Testis (tissue), 3 donors: ENCODE data around the gene OTX1. TPM values are rescaled to one million over a fixed set of nuclear protein-coding genes. Genes with fewer than 3 reads are reported as not detected.

ENCODE experiments used
- DNase-seq: peaks from one replicate; pipeline ENCODE4 v3.0.0-alpha.2; 2019
- H3K27ac ChIP-seq, 2 donors: fragments of 200-600 bp; sonication (generic); one replicate each; pipeline ENCODE4 v1.5.1; 2019
- H3K27me3 ChIP-seq: fragments of 200-600 bp; sonication (generic); one replicate; pipeline ENCODE4 v1.5.1; 2019
- H3K36me3 ChIP-seq: fragments of 200-600 bp; sonication (generic); one replicate; pipeline ENCODE4 v1.5.1; 2017; ENCODE audit warnings: low read depth; ENCODE audit errors: missing control alignments
- H3K4me1 ChIP-seq: fragments of 200-600 bp; sonication (generic); one replicate; pipeline ENCODE4 v1.5.1; 2019
- H3K4me3 ChIP-seq, 2 donors: fragments of 200-600 bp; sonication (generic); one replicate each; pipeline ENCODE4 v1.5.1; 2017 to 2019
- H3K9me3 ChIP-seq: fragments of 200-600 bp; sonication (generic); one replicate; pipeline ENCODE4 v1.5.1; 2017
- CTCF ChIP-seq, 3 experiments: fragments of 450-650 bp in 2 of 3; fragments of 200-600 bp in 1 of 3; sonication (generic) in 1 of 3; IDR thresholded peaks; one replicate each; pipeline ENCODE4 v1.5.1; 2016 to 2019; ENCODE audit warnings: antibody characterized with exemption in 3 of 3, mild to moderate bottlenecking in 2 of 3, moderate library complexity in 1 of 3
- POLR2A ChIP-seq: fragments of 450-650 bp; IDR thresholded peaks from one replicate; pipeline ENCODE4 v1.6.1; 2017; ENCODE audit warnings: antibody characterized with exemption, mild to moderate bottlenecking, moderate library complexity
- WGBS, 2 donors: methylation state at CpG; one replicate each; pipeline ENCODE4 v1.1.5; 2018; 5-methylcytosine and 5-hydroxymethylcytosine counted together
- intact Hi-C: fragments of 100-400 bp; cut with DNase I; formaldehyde crosslinking; loops from one replicate; pipeline ENCODE4 v1.15.1; 2023; ENCODE audit warnings: low total_unique reads
- polyA plus RNA-seq: library from polyadenylated mRNA; stranded (reverse); fragments of 350-450 nt; fragmentation: Illumina TruSeq; extraction: RNeasy Lipid Tissue Mini Kit (QIAGEN cat#74804); gene quantifications from one replicate; pipeline ENCODE4 v1.2.3, GENCODE V29; 2014; ENCODE audit warnings: low read depth, low replicate concordance; ENCODE audit not compliant: insufficient read depth
- total RNA-seq, 2 donors: library from RNA; depleted of rRNA; stranded (reverse); fragments of >200 nt; gene quantifications; one replicate each; pipeline ENCODE4 v1.2.3, GENCODE V29; 2016

OTX1 gene
- total and polyA plus RNA-seq, 3 donors from 2014 or later, result 0.36 to 0.56 (median 0.39) TPM

- TF ChIP-seq CTCF (IDR thresholded peaks at IDR 0.05) (no peak), POLR2A (no peak)
- H3K4me3 ChIP-seq, result no peak overlapping the region
- DNase-seq, result no peak
- H3K36me3 ChIP-seq, result no peaks in the 10 kb centered on the region
- intact Hi-C loops, result no loop called here
- H3K27me3 ChIP-seq, result no peaks in the 10 kb centered on the region
- H3K27ac ChIP-seq, result no peak overlapping the region
- no peaks in the 10 kb centered on the region for H3K9me3 ChIP-seq
- WGBS, 2 donors, result 86 to 100% methylated on average over 1 of the region's 1 CpG
- H3K4me1 ChIP-seq, result no peaks in the 10 kb centered on the region
Measured at GRCh38 chr2:63041592-63041991, 9.0 kb upstream of the OTX1 start.

GRCh38 chr2:63044362-63045327 lies 6.0 kb upstream of the OTX1 start:
- intact Hi-C loops, result no loop called here
- WGBS, 2 donors, result 80 to 83% methylated on average over 34 to 36 of the region's 36 CpGs
- Histone ChIP-seq H3K36me3 (no peaks in the 10 kb centered on the region), H3K27me3 (no peaks in the 10 kb centered on the region), H3K9me3 (no peaks in the 10 kb centered on the region), H3K27ac (no peak overlapping the region), H3K4me3 (no peak overlapping the region), H3K4me1 (no peaks in the 10 kb centered on the region)
- TF ChIP-seq CTCF (IDR thresholded peaks at IDR 0.05) (no peak), POLR2A (no peak)
- DNase-seq, result no peak

- no peak overlapping the region for H3K27ac ChIP-seq
- intact Hi-C loops, result no loop called here
- DNase-seq, result no peak
- H3K4me3 ChIP-seq, result no peak overlapping the region
- no peaks in the 10 kb centered on the region for H3K27me3 ChIP-seq
- no peaks in the 10 kb centered on the region for H3K36me3 ChIP-seq
- WGBS, 2 donors, result 73 to 74% methylated on average over 7 of the region's 7 CpGs
- no peaks in the 10 kb centered on the region for H3K4me1 ChIP-seq
- H3K9me3 ChIP-seq, result no peaks in the 10 kb centered on the region
- TF ChIP-seq CTCF (IDR thresholded peaks at IDR 0.05) (no peak), POLR2A (no peak)
Measured at GRCh38 chr2:63046552-63046951, 4.1 kb upstream of the OTX1 start.

- DNase-seq, result no peak
- Histone ChIP-seq H3K9me3 (no peaks in the 10 kb centered on the region), H3K27me3 (no peaks in the 10 kb centered on the region), H3K4me3 (peak overlapping the region in 1 of 2 donors; percentile 17), H3K36me3 (no peaks in the 10 kb centered on the region), H3K27ac (no peak overlapping the region), H3K4me1 (no peaks in the 10 kb centered on the region)
- TF ChIP-seq CTCF (IDR thresholded peaks at IDR 0.05) (no peak), POLR2A (no peak)
- 53 to 63% methylated on average over 8 of the region's 8 CpGs for WGBS, 2 donors
- intact Hi-C loops, result no loop called here
Measured at GRCh38 chr2:63046961-63047320, 3.7 kb upstream of the OTX1 start.
